GM18526 (cell line): ENCODE results near the gene CSTPP1.

Experiments used
- POLR2A ChIP-seq: IDR thresholded peaks from 3 replicates; pipeline ENCODE4 v1.6.1; 2011; ENCODE audit not compliant: insufficient read length; ENCODE audit errors: extremely low read depth

Gene CSTPP1

DNA sequence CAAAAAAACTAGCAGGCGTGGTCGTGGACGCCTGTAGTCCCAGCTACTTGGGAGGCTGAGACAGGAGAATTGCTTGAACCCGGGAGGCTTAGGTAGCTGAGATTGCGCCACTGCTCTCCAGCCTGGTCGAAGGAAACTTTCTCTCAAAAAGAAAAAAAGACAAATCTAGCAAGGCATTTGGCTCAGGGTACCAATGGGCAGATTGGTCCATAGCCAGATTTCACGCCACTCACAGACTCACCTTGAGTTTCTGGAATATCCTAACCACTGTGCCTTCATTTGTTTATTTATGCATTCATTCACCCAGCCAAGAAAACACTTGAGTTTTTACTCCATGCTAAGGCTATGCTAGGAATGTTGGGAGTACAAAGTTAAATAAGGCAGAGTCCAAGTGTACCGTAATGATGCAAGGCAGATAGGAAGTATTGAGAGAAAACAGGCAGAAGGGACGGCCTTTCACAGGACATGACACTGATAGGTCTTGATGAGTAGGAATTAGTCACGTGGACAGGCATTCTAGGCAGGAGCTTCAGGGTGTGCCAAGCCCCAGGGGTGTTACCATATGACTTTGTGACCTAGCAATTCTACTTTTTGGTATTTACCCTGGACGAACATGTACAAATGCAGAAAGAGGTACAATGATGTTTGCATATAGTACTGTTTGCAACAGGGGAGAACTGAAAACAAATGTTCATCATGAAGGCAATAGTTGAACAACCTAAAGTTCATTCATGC lies 252.7 kb downstream of the CSTPP1 start:
- no peak for TF ChIP-seq POLR2A

DNA sequence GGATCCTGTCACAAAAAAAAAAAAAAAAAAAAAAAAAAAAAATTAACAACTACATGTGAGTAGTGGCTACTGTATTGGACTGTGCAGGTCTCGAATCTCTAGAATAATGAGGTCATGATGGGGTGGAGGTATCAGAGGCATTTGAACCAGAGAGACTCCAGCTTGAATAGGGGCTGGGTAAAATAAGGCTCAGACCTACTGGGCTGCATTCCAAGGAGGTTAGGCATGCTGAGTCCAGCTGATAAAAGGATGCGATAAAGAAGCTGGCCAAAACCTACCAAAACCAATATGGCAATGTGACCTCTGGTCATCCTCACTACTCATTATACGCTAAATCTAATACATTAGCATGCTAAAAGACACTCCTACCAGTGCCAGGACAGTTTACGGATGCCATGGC lies 255.6 kb downstream of the CSTPP1 start:
- TF ChIP-seq POLR2A: no peak

DNA sequence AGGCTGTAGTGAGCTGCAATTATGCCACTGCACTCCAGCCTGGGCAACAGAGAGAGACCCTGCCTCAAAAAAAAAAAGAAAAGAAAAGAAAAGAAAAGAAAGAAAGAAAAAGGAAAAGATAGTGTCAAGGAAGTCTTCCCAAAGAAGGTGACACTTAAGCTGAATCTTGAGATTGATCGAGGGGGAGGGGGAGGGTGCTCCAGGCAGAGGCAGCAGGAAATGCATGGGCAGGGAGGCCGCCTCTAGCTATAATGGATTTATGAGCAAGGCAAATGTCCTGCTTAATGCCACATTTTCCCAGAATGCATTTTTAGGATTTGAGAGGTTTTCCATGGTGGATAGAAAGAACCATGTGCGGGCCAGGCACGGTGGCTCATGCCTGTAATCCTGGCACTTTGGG lies 264.5 kb downstream of the CSTPP1 start:
- no peak for TF ChIP-seq POLR2A

DNA sequence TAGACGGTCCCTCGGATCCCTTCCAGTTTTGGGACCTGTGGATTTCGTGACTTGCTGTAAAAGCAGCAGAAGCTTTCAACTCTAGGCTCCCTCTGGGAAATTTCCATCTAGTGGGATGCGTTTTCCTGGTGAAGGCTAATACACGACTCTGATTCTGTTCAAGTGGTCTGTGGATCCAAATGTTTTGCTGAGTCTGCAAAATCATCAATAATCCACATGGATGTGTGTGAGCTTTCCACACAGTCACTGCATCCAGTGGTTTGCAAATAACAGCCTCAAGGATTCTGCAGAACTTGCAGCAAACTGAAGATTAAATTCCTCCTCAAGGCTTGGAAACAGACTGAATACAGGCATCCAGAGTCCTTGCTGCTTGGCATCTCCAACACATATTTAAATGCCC lies 266.0 kb downstream of the CSTPP1 start:
- no peak for TF ChIP-seq POLR2A

DNA sequence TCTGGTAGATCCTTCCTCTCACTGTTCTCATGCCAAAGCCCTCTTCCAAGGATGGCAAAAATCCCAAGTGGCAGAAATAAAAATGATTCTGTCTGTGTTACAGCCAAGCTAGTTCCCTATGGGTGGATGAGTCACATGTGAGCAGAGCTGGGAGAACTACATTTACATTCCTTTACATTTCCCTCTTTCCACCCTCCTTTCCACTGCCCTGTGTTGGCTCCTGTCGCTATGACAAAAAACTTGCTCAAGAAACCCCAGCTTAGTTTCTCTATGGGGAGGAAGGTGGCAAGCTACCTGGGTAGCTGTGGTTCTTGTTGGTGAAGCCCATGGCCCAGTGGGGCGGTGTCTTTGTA lies 268.1 kb downstream of the CSTPP1 start:
- no peak for TF ChIP-seq POLR2A

DNA sequence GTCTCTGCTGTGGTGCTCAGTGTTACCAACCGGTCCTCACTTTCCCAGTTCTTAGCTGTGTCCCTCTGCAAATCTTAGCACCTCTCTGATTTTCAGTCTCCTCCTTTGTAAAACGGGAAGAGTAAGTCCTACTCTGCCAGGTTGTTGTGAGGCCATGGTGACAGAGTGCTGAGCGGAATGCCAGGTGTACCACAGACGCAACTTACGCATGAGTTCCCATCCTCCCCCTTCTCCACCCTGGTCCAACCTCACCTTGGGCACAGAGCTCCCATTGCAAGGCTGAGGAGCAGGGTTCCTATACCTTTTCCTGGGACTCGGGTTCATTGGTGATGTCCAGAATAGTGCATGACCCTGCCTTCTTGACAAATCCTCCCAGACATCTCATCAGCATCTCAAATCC lies 270.9 kb downstream of the CSTPP1 start:
- no peak for TF ChIP-seq POLR2A

DNA sequence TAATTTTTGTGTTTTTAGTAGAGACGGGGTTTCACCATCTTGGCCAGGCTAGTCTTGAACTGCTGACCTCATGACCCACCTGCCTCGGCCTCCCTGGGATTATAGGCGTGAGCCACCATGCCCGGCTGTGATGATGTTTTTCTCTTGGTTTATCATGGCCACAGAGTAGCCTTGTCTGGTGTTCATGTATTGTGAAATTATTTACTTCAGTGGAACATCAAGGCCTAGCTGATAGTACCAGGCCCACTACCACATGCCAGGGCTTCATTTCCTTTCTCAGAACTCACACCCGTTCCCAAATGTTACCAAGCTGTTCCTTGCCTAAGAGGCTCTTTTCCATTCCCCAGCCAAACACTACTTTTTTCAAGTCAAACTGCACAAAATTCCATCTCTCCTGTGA lies 272.1 kb downstream of the CSTPP1 start:
- no peak for TF ChIP-seq POLR2A
